ENCODE results near the gene SLC13A1. TPM values are rescaled to one million over a fixed set of nuclear protein-coding genes. Genes with fewer than 3 reads are reported as not detected.

Gene SLC13A1
- total and polyA plus RNA-seq, 2 experiments from 2014 or later, result not detected

DNA sequence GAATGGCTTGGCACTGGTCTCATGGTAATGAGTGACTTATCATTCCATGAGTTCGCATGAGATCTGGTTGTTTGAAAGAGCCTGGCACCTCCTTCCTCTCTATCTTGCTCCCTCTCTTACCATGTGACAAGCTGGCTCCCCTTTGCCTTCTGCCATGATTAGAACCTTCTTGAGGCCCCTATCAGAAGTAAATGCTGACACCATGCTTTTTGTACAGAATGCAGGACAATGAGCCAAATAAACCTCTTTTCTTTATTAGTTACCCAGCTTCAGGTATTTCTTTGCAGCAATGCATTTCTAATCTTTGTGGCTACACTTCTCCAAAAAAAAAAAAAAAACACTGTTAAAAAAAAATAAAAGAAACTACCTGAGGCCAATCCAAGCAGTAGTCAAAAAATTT, 17.1 kb upstream of the SLC13A1 start:
- DNase-seq (ENCODE audit: low read depth in 1 of 2, low spot score in 1 of 2), result no peak
- no peak overlapping the region for H3K27ac ChIP-seq
- TF ChIP-seq, protein P1, sequence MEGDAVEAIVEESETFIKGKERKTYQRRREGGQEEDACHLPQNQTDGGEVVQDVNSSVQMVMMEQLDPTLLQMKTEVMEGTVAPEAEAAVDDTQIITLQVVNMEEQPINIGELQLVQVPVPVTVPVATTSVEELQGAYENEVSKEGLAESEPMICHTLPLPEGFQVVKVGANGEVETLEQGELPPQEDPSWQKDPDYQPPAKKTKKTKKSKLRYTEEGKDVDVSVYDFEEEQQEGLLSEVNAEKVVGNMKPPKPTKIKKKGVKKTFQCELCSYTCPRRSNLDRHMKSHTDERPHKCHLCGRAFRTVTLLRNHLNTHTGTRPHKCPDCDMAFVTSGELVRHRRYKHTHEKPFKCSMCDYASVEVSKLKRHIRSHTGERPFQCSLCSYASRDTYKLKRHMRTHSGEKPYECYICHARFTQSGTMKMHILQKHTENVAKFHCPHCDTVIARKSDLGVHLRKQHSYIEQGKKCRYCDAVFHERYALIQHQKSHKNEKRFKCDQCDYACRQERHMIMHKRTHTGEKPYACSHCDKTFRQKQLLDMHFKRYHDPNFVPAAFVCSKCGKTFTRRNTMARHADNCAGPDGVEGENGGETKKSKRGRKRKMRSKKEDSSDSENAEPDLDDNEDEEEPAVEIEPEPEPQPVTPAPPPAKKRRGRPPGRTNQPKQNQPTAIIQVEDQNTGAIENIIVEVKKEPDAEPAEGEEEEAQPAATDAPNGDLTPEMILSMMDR (IDR thresholded peaks at IDR 0.05; ENCODE audit: low read depth, low read length), result no peak
- no peak overlapping the region for H3K4me3 ChIP-seq
- no peaks in the 10 kb centered on the region for H3K36me3 ChIP-seq
- H3K9me3 ChIP-seq (ENCODE audit: low read depth), result no peaks in the 10 kb centered on the region
- H3K4me1 ChIP-seq (ENCODE audit: low read depth), result no peaks in the 10 kb centered on the region
- H3K27me3 ChIP-seq, result no peaks in the 10 kb centered on the region

DNA sequence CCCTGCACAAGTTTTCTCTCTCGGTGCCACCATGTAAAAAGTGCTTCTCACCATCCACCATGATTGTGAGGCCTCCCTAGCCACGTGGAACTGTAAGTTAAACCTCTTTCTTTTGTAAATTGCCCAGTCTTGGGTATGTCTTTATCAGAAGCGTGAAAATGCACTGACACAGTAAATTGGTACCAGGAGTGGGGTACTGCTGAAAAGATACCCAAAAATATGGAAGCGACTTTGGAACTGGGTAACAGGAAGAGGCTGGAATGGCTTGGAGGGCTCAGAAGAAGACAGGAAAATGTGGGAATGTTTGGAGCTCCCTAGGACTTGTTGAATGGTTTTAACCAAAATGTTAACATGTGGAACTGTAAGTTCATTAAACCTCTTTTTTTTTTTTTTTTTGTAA, 15.6 kb upstream of the SLC13A1 start:
- DNase-seq (ENCODE audit: low read depth in 1 of 2, low spot score in 1 of 2), result no peak
- no peak overlapping the region for H3K4me3 ChIP-seq
- peaks cover under 1% of the 10 kb centered on the region for H3K4me1 ChIP-seq (ENCODE audit: low read depth)
- no peaks in the 10 kb centered on the region for H3K36me3 ChIP-seq
- TF ChIP-seq, protein P1 (IDR thresholded peaks at IDR 0.05; ENCODE audit: low read depth, low read length), result no peak
- no peak overlapping the region for H3K27ac ChIP-seq
- H3K9me3 ChIP-seq (ENCODE audit: low read depth), result no peaks in the 10 kb centered on the region
- no peaks in the 10 kb centered on the region for H3K27me3 ChIP-seq

DNA sequence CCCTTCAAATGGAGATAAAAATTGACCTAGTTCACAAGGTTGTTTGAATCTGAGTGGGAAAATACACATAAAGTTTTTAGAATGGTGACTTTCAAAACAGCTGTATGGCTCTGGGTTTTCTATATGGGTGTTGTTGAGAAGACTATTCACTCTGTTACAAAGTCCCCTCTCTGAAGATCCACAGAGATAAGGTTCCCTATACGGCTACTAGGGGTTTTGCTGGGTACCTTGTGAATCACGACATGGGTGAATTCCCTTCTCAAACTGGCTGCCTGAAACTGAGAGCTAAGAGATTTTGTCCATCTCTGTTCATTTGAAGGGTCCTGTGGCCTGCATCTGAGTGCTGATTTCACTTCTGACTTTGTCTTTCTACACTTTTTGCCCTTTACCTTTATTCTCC, 11.8 kb upstream of the SLC13A1 start:
- TF ChIP-seq, protein P1 (IDR thresholded peaks at IDR 0.05; ENCODE audit: low read depth, low read length), result no peak
- DNase-seq (ENCODE audit: low read depth in 1 of 2, low spot score in 1 of 2), result no peak

DNA sequence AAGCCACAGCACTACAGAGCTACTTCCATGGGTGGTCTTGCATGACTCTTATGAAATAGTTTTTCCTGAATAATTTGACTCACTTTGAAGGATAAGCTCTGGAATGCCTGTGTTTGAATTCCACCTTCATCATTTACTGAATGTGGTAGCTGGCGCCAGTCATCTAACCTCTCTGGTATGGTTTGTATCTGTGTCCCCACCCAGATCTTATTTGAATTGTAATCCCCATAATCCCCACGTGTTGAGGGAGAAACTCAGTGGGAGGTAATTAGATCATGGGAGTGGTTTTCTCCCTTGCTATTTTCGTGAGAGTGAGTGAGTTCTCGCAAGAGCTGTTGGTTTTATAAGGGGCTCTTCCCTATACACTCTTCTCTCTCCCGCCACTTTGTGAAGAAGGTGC, 11.2 kb upstream of the SLC13A1 start:
- no peaks in the 10 kb centered on the region for H3K36me3 ChIP-seq
- H3K9me3 ChIP-seq (ENCODE audit: low read depth), result no peaks in the 10 kb centered on the region
- no peak overlapping the region for H3K4me3 ChIP-seq
- DNase-seq (ENCODE audit: low read depth in 1 of 2, low spot score in 1 of 2), result peak in 1 of 2 donors; percentile 14
- TF ChIP-seq, protein P1 (IDR thresholded peaks at IDR 0.05; ENCODE audit: low read depth, low read length), result no peak
- no peaks in the 10 kb centered on the region for H3K27me3 ChIP-seq
- H3K4me1 ChIP-seq (ENCODE audit: low read depth), result peaks cover 15% of the 10 kb centered on the region
- no peak overlapping the region for H3K27ac ChIP-seq

More for the DNA sequence above, 11.8 kb upstream of the SLC13A1 start:
- Histone ChIP-seq H3K27me3 (no peaks in the 10 kb centered on the region), H3K9me3 (ENCODE audit: low read depth) (no peaks in the 10 kb centered on the region), H3K36me3 (no peaks in the 10 kb centered on the region), H3K27ac (no peak overlapping the region), H3K4me1 (ENCODE audit: low read depth) (peaks cover 15% of the 10 kb centered on the region), H3K4me3 (no peak overlapping the region)

DNA sequence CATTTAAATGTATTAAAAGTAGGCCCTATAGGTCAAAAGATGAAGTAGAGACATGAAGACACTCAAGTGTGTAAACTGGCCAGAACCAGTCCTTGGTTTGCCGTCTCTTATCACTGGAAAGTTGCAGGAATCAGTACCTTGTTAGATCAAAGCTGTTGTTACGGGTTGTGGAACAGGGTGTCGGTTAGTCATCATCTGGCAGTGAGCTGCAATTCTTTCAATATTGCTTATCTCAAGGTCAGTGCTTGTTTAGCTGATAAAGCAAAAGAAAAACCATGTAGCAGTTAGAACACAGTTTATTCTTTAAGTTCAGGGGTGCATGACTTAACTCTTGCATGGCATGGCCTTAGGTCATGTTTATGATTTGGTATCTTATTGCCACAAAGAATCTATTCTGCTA, 10.0 kb upstream of the SLC13A1 start:
- no peak overlapping the region for H3K27ac ChIP-seq
- TF ChIP-seq, protein P1 (IDR thresholded peaks at IDR 0.05; ENCODE audit: low read depth, low read length), result no peak
- H3K36me3 ChIP-seq, result no peaks in the 10 kb centered on the region
- no peaks in the 10 kb centered on the region for H3K27me3 ChIP-seq
- no peak overlapping the region for H3K4me3 ChIP-seq
- DNase-seq (ENCODE audit: low read depth in 1 of 2, low spot score in 1 of 2), result peak; percentile 20 to 50
- peaks cover 15% of the 10 kb centered on the region for H3K4me1 ChIP-seq (ENCODE audit: low read depth)
- no peaks in the 10 kb centered on the region for H3K9me3 ChIP-seq (ENCODE audit: low read depth)

DNA sequence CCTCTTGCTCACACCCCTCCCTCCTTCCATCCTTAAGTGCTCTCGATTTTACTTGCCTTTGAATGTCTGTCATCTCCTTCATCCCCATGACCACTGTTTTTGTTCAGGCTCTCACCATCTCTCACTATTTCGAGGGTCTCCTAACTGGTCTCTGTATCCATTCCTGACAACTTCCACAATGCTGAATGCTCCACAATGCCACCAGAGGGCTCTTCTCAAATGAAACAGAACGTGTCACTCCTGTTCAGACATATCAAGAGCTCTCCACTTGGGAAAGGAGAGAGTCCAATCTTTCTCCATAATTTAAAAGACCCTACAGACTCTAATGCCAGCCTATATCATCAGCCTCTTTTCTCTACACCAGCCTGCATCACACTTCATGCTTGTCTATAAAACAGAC, 9.0 kb upstream of the SLC13A1 start:
- no peaks in the 10 kb centered on the region for H3K36me3 ChIP-seq

More for the DNA sequence above, 9.0 kb upstream of the SLC13A1 start:
- no peak overlapping the region for H3K27ac ChIP-seq
- peak; percentile 30 to 51 for DNase-seq (ENCODE audit: low read depth in 1 of 2, low spot score in 1 of 2)
- no peaks in the 10 kb centered on the region for H3K27me3 ChIP-seq
- TF ChIP-seq, protein P1 (IDR thresholded peaks at IDR 0.05; ENCODE audit: low read depth, low read length), result peak; percentile 68
- no peak overlapping the region for H3K4me3 ChIP-seq
- no peaks in the 10 kb centered on the region for H3K9me3 ChIP-seq (ENCODE audit: low read depth)
- peaks cover 15% of the 10 kb centered on the region for H3K4me1 ChIP-seq (ENCODE audit: low read depth)

All from cardiac muscle cell (in vitro differentiated cells and primary cell).